Dermis microvascular lymphatic vessel endothelial cell (primary cell): ENCODE measurements around the gene PSMF1. TPM values are rescaled to one million over a fixed set of nuclear protein-coding genes. Genes with fewer than 3 reads are reported as not detected.
"Not testable (repeated sequence)": the region's sequence is repeated elsewhere in the genome, so short reads cannot be mapped to it uniquely, and the experiment has no call there.

ENCODE experiments used
- DNase-seq, 2 donors: peaks; one replicate each; pipeline versions ENCODE4 v3.0.0 to v3.0.0-alpha.2; 2010; ENCODE audit warnings: low read depth in 2 of 2
- total RNA-seq: library from RNA; depleted of rRNA; stranded (reverse); fragments of >200 nt; gene quantifications from 2 replicates; pipeline ENCODE4 v1.2.1, GENCODE V29; 2014

PSMF1 gene
- total RNA-seq, 1 donor from 2014 or later: 28.4 TPM

- DNase-seq: peak; percentile 45 to 78
Measured at GRCh38 chr20:1212607-1213396, 94.4 kb downstream of the PSMF1 start.

GRCh38 chr20:1214838-1215261 lies 96.4 kb downstream of the PSMF1 start:
- DNase-seq: no peak

GRCh38 chr20:1215386-1216170 lies 97.2 kb downstream of the PSMF1 start:
- no peak for DNase-seq

- not testable (repeated sequence) for DNase-seq
Measured at GRCh38 chr20:1216527-1217427, 98.4 kb downstream of the PSMF1 start.

Other genes with a start within 250 kb of the PSMF1 start
- gene ANGPT4, start 202.3 kb upstream of the PSMF1 start, total RNA-seq: not detected in 2 replicates
- not detected in 2 replicates for gene RSPO4, start 116.3 kb upstream of the PSMF1 start, total RNA-seq
- gene TMEM74B, start 66.4 kb downstream of the PSMF1 start, total RNA-seq: 0.26 and 0.76 TPM in 2 replicates
- under 0.01 TPM in 2 replicates for gene C20orf202, start 84.9 kb downstream of the PSMF1 start, total RNA-seq
- not detected in 2 replicates for gene RAD21L1, start 107.4 kb downstream of the PSMF1 start, total RNA-seq
- gene SNPH, start 147.7 kb downstream of the PSMF1 start, total RNA-seq: 1.8 and 2.4 TPM in 2 replicates
- 4.0 and 4.3 TPM in 2 replicates for gene SDCBP2, start 210.5 kb downstream of the PSMF1 start, total RNA-seq